Activated naive CD4-positive, alpha-beta T cell treated with anti-CD3 and anti-CD28 coated beads for 36 hours (primary cell): ENCODE data around the gene KREMEN2. TPM values are rescaled to one million over a fixed set of nuclear protein-coding genes. Genes with fewer than 3 reads are reported as not detected.
"Not testable (repeated sequence)": the region's sequence is repeated elsewhere in the genome, so short reads cannot be mapped to it uniquely, and the experiment has no call there.

Source experiments
- CTCF ChIA-PET: fragments of 350-600 bp; sonication (Branson Sonifier 250); formaldehyde crosslinking; loops from one replicate; lab custom pipeline; 2021; ENCODE audit warnings: antibody characterized with exemption; lab: Charles Lee
- DNase-seq: peaks from one replicate; pipeline ENCODE4 v3.0.0-alpha.2; 2020
- H3K27ac Mint-ChIP-seq: one replicate; pipeline ENCODE4 v1.8.0; 2021; ENCODE audit warnings: mild to moderate bottlenecking, mixed read lengths
- H3K27me3 Mint-ChIP-seq: one replicate; pipeline ENCODE4 v1.8.0; 2021; ENCODE audit warnings: low read depth, mixed read lengths
- H3K36me3 Mint-ChIP-seq: one replicate; pipeline ENCODE4 v1.8.0; 2021; ENCODE audit warnings: low read depth, mixed read lengths
- H3K4me1 Mint-ChIP-seq: one replicate; pipeline ENCODE4 v1.8.0; 2021; ENCODE audit warnings: low read depth, mixed read lengths
- H3K4me3 Mint-ChIP-seq: one replicate; pipeline ENCODE4 v1.8.0; 2021; ENCODE audit warnings: mild to moderate bottlenecking, moderate library complexity, mixed read lengths
- H3K9me3 Mint-ChIP-seq: one replicate; pipeline ENCODE4 v1.8.0; 2021; ENCODE audit warnings: mixed read lengths
- intact Hi-C: fragments of 100-400 bp; cut with micrococcal nuclease; formaldehyde crosslinking; loops from one replicate; pipeline ENCODE4 v1.15.1; 2023
- total RNA-seq, 2 experiments: library from RNA; stranded (reverse); gene quantifications; one replicate each; pipeline ENCODE4 v1.2.3, GENCODE V29; 2021

The KREMEN2 gene
- total RNA-seq, 2 experiments from 2014 or later = not detected

GRCh38 chr16:2929693-2930092, 34.4 kb upstream of the KREMEN2 start:
- Mint-ChIP-seq H3K9me3 (no peaks in the 10 kb centered on the region), H3K27ac (no peak overlapping the region), H3K27me3 (no peaks in the 10 kb centered on the region), H3K36me3 (peaks cover 2% of the 10 kb centered on the region), H3K4me3 (no peak overlapping the region), H3K4me1 (peaks cover 9% of the 10 kb centered on the region)
- CTCF ChIA-PET = interaction anchor here (0.6 to 1.0 kb wide), 2 partner anchors 9 to 10 kb away, joined by 3 to 4 read pairs; no protein-coding TSS in a partner anchor
- intact Hi-C loops = no loop called here
- DNase-seq = no peak

DNA sequence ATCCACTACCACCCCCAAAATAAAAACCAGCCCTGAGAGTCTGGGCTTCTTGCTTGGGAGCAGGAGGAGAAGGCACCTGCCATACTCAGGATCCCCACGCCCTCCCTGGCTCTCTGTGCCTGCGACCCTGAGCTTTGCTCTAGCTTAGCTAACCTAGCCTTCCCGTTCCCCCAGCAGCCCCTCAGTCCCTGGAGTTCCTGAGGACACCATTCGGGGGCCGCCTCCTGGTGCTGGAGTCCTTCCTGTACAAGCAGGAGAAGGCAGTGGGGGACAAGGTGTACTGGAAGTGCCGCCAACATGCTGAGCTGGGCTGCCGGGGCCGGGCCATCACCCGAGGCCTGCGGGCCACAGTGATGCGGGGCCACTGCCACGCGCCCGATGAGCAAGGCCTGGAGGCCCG, 33.8 kb upstream of the KREMEN2 start:
- peaks cover 2% of the 10 kb centered on the region for H3K36me3 Mint-ChIP-seq
- no peak for DNase-seq
- no peaks in the 10 kb centered on the region for H3K27me3 Mint-ChIP-seq
- intact Hi-C loops = no loop called here
- CTCF ChIA-PET = interaction anchor here (1.0 to 1.1 kb wide), 2 partner anchors 9 to 91 kb away, joined by 3 read pairs; no protein-coding TSS in a partner anchor
- peaks cover 9% of the 10 kb centered on the region for H3K4me1 Mint-ChIP-seq
- no peak overlapping the region for H3K27ac Mint-ChIP-seq
- H3K4me3 Mint-ChIP-seq = no peak overlapping the region
- no peaks in the 10 kb centered on the region for H3K9me3 Mint-ChIP-seq

DNA sequence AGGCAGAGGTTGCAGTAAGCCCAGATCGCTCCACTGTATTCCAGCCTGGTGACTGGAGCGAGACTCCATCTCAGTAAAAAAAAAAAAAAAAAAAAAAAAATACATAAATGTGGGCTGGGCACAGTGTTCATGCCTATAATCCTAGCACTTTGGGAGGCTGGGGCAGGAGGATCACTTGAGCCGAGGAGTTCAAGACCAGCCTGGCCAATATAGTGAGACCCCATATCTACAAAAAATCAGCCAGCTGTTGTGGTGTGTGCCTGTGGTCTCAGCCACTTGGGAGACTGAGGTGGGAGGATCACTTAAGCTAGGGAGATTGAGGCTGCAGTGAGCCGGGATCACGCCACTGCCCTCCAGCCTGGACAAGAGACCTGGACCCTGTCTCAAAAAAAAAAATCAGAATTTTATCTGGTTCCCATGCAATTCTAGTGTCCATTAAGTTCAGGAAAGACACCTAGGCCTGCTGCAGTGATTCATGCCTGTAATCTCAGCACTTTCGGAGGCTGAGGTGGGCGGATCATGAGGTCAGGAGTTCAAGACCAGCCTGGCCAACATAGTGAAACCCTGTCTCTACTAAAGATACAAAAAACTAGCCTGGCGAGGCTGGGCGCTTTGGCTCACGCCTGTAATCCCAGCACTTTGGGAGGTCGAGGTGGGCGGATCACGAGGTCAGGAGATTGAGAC, 32.7 kb upstream of the KREMEN2 start:
- H3K27me3 Mint-ChIP-seq, H3K27ac Mint-ChIP-seq, intact Hi-C loops, H3K4me3 Mint-ChIP-seq, H3K36me3 Mint-ChIP-seq, DNase-seq, H3K4me1 Mint-ChIP-seq, H3K9me3 Mint-ChIP-seq: not testable (repeated sequence)
- CTCF ChIA-PET = interaction anchor here (0.7 to 1.1 kb wide), 2 partner anchors 29 to 92 kb away, joined by 3 read pairs; no protein-coding TSS in a partner anchor

DNA sequence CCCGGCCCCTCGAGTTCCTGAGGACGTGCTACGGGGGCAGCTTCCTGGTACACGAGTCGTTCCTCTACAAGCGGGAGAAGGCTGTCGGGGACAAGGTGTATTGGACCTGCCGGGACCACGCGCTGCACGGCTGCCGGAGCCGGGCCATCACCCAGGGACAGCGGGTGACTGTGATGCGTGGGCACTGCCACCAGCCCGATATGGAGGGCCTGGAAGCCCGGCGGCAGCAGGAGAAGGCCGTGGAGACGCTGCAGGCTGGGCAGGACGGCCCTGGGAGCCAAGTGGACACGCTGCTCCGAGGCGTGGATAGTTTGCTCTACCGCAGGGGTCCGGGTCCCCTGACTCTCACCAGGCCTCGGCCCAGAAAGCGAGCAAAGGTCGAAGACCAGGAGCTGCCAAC, 30.9 kb upstream of the KREMEN2 start:
- no peaks in the 10 kb centered on the region for H3K4me1 Mint-ChIP-seq
- CTCF ChIA-PET = no interaction called here
- H3K27me3 Mint-ChIP-seq = no peaks in the 10 kb centered on the region
- intact Hi-C loops = no loop called here
- no peak overlapping the region for H3K27ac Mint-ChIP-seq
- H3K4me3 Mint-ChIP-seq = no peak overlapping the region
- DNase-seq = no peak
- H3K9me3 Mint-ChIP-seq = no peaks in the 10 kb centered on the region
- H3K36me3 Mint-ChIP-seq = peaks cover 7% of the 10 kb centered on the region

DNA sequence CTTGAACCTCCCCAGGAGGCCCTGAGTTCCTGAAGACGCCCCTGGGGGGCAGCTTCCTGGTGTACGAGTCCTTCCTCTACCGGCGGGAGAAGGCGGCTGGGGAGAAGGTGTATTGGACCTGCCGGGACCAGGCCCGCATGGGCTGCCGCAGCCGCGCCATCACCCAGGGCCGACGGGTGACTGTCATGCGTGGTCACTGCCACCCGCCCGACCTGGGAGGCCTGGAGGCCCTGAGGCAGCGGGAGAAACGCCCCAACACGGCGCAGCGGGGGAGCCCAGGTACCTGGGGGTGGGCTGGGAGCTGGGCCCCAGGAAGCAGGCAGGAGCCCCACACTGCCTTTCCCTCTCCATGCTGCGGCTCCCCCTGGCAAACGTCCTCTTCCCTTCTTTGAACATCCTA, 30.4 kb upstream of the KREMEN2 start:
- Mint-ChIP-seq H3K4me3 (no peak overlapping the region), H3K36me3 (peaks cover 8% of the 10 kb centered on the region), H3K4me1 (no peaks in the 10 kb centered on the region), H3K9me3 (no peaks in the 10 kb centered on the region), H3K27ac (no peak overlapping the region), H3K27me3 (no peaks in the 10 kb centered on the region)
- intact Hi-C loops = no loop called here
- DNase-seq = no peak
- CTCF ChIA-PET = no interaction called here

GRCh38 chr16:2934450-2934849, 29.6 kb upstream of the KREMEN2 start:
- peaks cover 8% of the 10 kb centered on the region for H3K36me3 Mint-ChIP-seq
- no peak overlapping the region for H3K27ac Mint-ChIP-seq
- CTCF ChIA-PET = interaction anchor here (0.7 to 1.3 kb wide), 4 partner anchors 8 to 216 kb away, joined by 3 to 6 read pairs (median 3); partner anchors contain the start of gene KREMEN2
- no peaks in the 10 kb centered on the region for H3K27me3 Mint-ChIP-seq
- intact Hi-C loops = no loop called here
- no peaks in the 10 kb centered on the region for H3K9me3 Mint-ChIP-seq
- H3K4me3 Mint-ChIP-seq = no peak overlapping the region
- no peak for DNase-seq
- no peaks in the 10 kb centered on the region for H3K4me1 Mint-ChIP-seq

GRCh38 chr16:2936436-2937011, 27.6 kb upstream of the KREMEN2 start:
- intact Hi-C loops = no loop called here
- H3K36me3 Mint-ChIP-seq = peaks cover 8% of the 10 kb centered on the region
- DNase-seq = no peak
- no peaks in the 10 kb centered on the region for H3K27me3 Mint-ChIP-seq
- CTCF ChIA-PET = interaction anchor here (0.5 to 1.3 kb wide), 2 partner anchors 10 to 16 kb away, joined by 3 to 6 read pairs; no protein-coding TSS in a partner anchor
- no peak overlapping the region for H3K4me3 Mint-ChIP-seq
- no peaks in the 10 kb centered on the region for H3K9me3 Mint-ChIP-seq
- no peaks in the 10 kb centered on the region for H3K4me1 Mint-ChIP-seq
- H3K27ac Mint-ChIP-seq = no peak overlapping the region

- Mint-ChIP-seq H3K4me3 (no peak overlapping the region), H3K27ac (no peak overlapping the region), H3K36me3 (peaks cover 8% of the 10 kb centered on the region), H3K27me3 (no peaks in the 10 kb centered on the region), H3K4me1 (no peaks in the 10 kb centered on the region), H3K9me3 (no peaks in the 10 kb centered on the region)
- CTCF ChIA-PET = interaction anchor here (1.3 kb wide), 1 partner anchor 10 kb away, joined by 6 read pairs; no protein-coding TSS in a partner anchor
- no peak for DNase-seq
- intact Hi-C loops = no loop called here
Observed at GRCh38 chr16:2937170-2937569, 26.9 kb upstream of the KREMEN2 start.

GRCh38 chr16:2938206-2938605, 25.9 kb upstream of the KREMEN2 start:
- intact Hi-C loops = no loop called here
- Mint-ChIP-seq H3K36me3 (peaks cover 11% of the 10 kb centered on the region), H3K27me3 (no peaks in the 10 kb centered on the region)

GRCh38 chr16:2939968-2940367, 24.1 kb upstream of the KREMEN2 start:
- H3K9me3 Mint-ChIP-seq = no peaks in the 10 kb centered on the region
- peaks cover 13% of the 10 kb centered on the region for H3K36me3 Mint-ChIP-seq
- no peak for DNase-seq
- intact Hi-C loops = no loop called here
- no peak overlapping the region for H3K27ac Mint-ChIP-seq
- no peaks in the 10 kb centered on the region for H3K27me3 Mint-ChIP-seq
- no peak overlapping the region for H3K4me3 Mint-ChIP-seq
- CTCF ChIA-PET = interaction anchor here (0.8 to 1.5 kb wide), 3 partner anchors 10 to 92 kb away, joined by 3 to 4 read pairs (median 3); no protein-coding TSS in a partner anchor
- H3K4me1 Mint-ChIP-seq = no peaks in the 10 kb centered on the region

More at GRCh38 chr16:2938206-2938605, 25.9 kb upstream of the KREMEN2 start:
- Mint-ChIP-seq H3K9me3 (no peaks in the 10 kb centered on the region), H3K4me1 (no peaks in the 10 kb centered on the region), H3K4me3 (no peak overlapping the region), H3K27ac (no peak overlapping the region)
- CTCF ChIA-PET = interaction anchor here (1.3 kb wide), 1 partner anchor 11 kb away, joined by 6 read pairs; no protein-coding TSS in a partner anchor
- no peak for DNase-seq

DNA sequence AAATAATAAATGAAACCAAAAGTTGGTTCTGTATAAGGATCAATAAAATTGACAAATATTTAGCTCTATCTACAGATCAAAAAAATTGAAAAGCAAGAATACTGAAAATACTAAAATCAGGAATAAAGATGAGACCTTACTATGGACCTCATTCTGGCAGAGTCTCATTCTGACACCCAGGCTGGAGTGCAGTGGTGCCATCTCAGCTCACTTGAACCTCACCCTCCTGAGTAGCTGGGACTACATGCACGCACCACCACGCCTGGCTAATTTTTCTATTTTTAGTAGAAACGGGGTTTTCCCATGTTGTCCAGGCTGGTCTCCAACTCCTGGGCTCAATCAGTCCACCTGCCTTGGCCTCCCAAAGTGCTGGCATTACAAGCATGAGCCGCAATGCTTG, 22.0 kb upstream of the KREMEN2 start:
- no peaks in the 10 kb centered on the region for H3K9me3 Mint-ChIP-seq
- peaks cover 11% of the 10 kb centered on the region for H3K36me3 Mint-ChIP-seq
- H3K27me3 Mint-ChIP-seq = no peaks in the 10 kb centered on the region
- H3K4me3 Mint-ChIP-seq = no peak overlapping the region
- no peaks in the 10 kb centered on the region for H3K4me1 Mint-ChIP-seq
- CTCF ChIA-PET = interaction anchor here (1.9 kb wide), 1 partner anchor 15 kb away, joined by 6 read pairs; no protein-coding TSS in a partner anchor
- intact Hi-C loops = no loop called here
- no peak for DNase-seq
- no peak overlapping the region for H3K27ac Mint-ChIP-seq

DNA sequence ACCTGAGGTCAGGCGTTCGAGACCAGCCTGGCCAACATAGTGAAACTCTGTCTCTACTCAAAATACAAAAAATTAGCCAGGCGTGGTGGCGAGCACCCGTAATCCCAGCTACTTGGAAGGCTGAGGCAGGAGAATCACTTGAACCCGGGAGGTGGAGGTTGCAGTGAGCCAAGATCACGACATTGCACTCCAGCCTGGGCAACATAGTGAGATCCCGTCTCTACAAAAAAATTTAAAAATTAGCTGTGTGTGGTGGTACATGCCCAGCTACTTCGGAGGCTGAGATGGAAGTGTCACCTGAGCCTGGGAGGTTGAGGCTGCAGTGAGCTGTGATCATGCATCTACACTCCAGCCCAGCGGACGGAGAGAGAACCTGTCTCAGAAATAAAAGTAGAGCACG, 20.4 kb upstream of the KREMEN2 start:
- H3K4me1 Mint-ChIP-seq, CTCF ChIA-PET, intact Hi-C loops, H3K27ac Mint-ChIP-seq, H3K4me3 Mint-ChIP-seq, H3K9me3 Mint-ChIP-seq, H3K27me3 Mint-ChIP-seq, DNase-seq, H3K36me3 Mint-ChIP-seq: not testable (repeated sequence)
